H1 (cell line): ENCODE measurements around the gene AP5Z1. TPM values are rescaled to one million over a fixed set of nuclear protein-coding genes. Genes with fewer than 3 reads are reported as not detected.

Experiments used
- BACH1 ChIP-seq: IDR thresholded peaks from 2 replicates; pipeline ENCODE4 v1.6.1; 2012; ENCODE audit warnings: low read length, improper control_type of control experiment
- BRCA1 ChIP-seq: IDR thresholded peaks from 2 replicates; pipeline ENCODE4 v1.6.1; 2012; ENCODE audit warnings: low read depth, low read length, improper control_type of control experiment
- CBX5 ChIP-seq: fragments of 300-800, 300-1000 bp; sonication (generic); IDR thresholded peaks from 2 replicates; pipeline ENCODE4 v1.7.1; 2016; ENCODE audit warnings: antibody characterized with exemption, low read length, low read depth
- CBX8 ChIP-seq: fragments of 300-800, 300-1000 bp; sonication (generic); IDR thresholded peaks from 2 replicates; pipeline ENCODE4 v1.7.1; 2016; ENCODE audit warnings: low read depth, low read length, borderline replicate concordance
- CHD1 ChIP-seq: IDR thresholded peaks from 2 replicates; pipeline ENCODE4 v1.6.1; 2012; ENCODE audit warnings: low read depth, low read length, improper control_type of control experiment
- CTBP2 ChIP-seq: IDR thresholded peaks from 2 replicates; pipeline ENCODE4 v1.7.0; 2011; ENCODE audit warnings: borderline replicate concordance, mild to moderate bottlenecking, moderate library complexity, mixed read lengths, low read length; ENCODE audit not compliant: insufficient read depth, insufficient read length
- E2F6 ChIP-seq: IDR thresholded peaks from 2 replicates; pipeline ENCODE4 v1.6.1; 2012; ENCODE audit warnings: inconsistent platforms
- EGR1 ChIP-seq: IDR thresholded peaks from 2 replicates; pipeline ENCODE4 v1.6.1; 2011; ENCODE audit warnings: low read depth, low read length, borderline replicate concordance
- FOSL1 ChIP-seq: IDR thresholded peaks from 2 replicates; pipeline ENCODE4 v1.6.1; 2011; ENCODE audit warnings: mild to moderate bottlenecking, low read depth, low read length, moderate library complexity; ENCODE audit not compliant: insufficient read depth
- GTF2F1 ChIP-seq: IDR thresholded peaks from 2 replicates; pipeline ENCODE4 v1.6.1; 2012; ENCODE audit warnings: low read depth, low read length, improper control_type of control experiment, borderline replicate concordance
- JUN ChIP-seq: IDR thresholded peaks from 2 replicates; pipeline ENCODE4 v1.6.1; 2011; ENCODE audit warnings: low read depth, mild to moderate bottlenecking, improper control_type of control experiment, low read length
- JUND ChIP-seq: IDR thresholded peaks from 2 replicates; pipeline ENCODE4 v1.6.1; 2011; ENCODE audit warnings: mild to moderate bottlenecking, improper control_type of control experiment, low read length
- MAFK ChIP-seq: IDR thresholded peaks from 2 replicates; pipeline ENCODE4 v1.6.1; 2012; ENCODE audit warnings: low read depth, mild to moderate bottlenecking, improper control_type of control experiment, low read length
- MAX ChIP-seq: IDR thresholded peaks from 2 replicates; pipeline ENCODE4 v1.6.1; 2012; ENCODE audit warnings: inconsistent platforms
- NANOG ChIP-seq: IDR thresholded peaks from 2 replicates; pipeline ENCODE4 v1.6.1; 2011; ENCODE audit warnings: low read length, low read depth, mild to moderate bottlenecking, inconsistent platforms; ENCODE audit not compliant: insufficient read depth, poor library complexity, severe bottlenecking
- PHF8 ChIP-seq: fragments of 200-600 bp; sonication (generic); conservative IDR thresholded peaks from 2 replicates; pipeline ENCODE4 v1.7.1; 2012; ENCODE audit warnings: low read depth, mild to moderate bottlenecking, inconsistent platforms, low read length, moderate library complexity
- TAF1 ChIP-seq: IDR thresholded peaks from 2 replicates; pipeline ENCODE4 v1.6.1; 2011; ENCODE audit warnings: mild to moderate bottlenecking, low read depth, low read length
- TAF7 ChIP-seq: optimal IDR thresholded peaks from 2 replicates; pipeline ENCODE3; 2011; ENCODE audit warnings: low read depth, mild to moderate bottlenecking, inconsistent platforms, low read length, moderate library complexity, borderline replicate concordance
- TCF12 ChIP-seq: IDR thresholded peaks from 2 replicates; pipeline ENCODE4 v1.6.1; 2011; ENCODE audit warnings: low read depth, mild to moderate bottlenecking, low read length
- TEAD4 ChIP-seq: IDR thresholded peaks from 2 replicates; pipeline ENCODE4 v1.6.1; 2012; ENCODE audit warnings: low read depth, low read length, inconsistent platforms, mixed read lengths
- ZNF274 ChIP-seq: IDR thresholded peaks from 2 replicates; pipeline ENCODE4 v1.7.0; 2012; ENCODE audit warnings: low read length, borderline replicate concordance; ENCODE audit errors: extremely low read depth
- polyA plus RNA-seq, 7 experiments: library from polyadenylated mRNA; depleted of rRNA in 3 of 7; stranded (reverse) in 5 of 7; unstranded in 2 of 7; fragments of >200 nt in 5 of 7; fragments of 200-250 nt in 2 of 7; gene quantifications; 1 replicate in 5 of 7; 2 replicates in 1 of 7; 4 replicates in 1 of 7; pipeline versions ENCODE4 v1.2.1 to v1.2.3, GENCODE V29; 2011 to 2013; ENCODE audit warnings: missing spikeins in 2 of 7, mixed read lengths in 2 of 7
- total RNA-seq: library from RNA; stranded (reverse); fragmentation: NEBNext Ultra II Directional; extraction: Animal tissue kit (Norgen Biotek cat#: 25700); gene quantifications from 2 replicates; pipeline ENCODE4 v1.2.1, GENCODE V29; 2021
- TF ChIP-seq, protein P1 (sequence below): IDR thresholded peaks from 2 replicates; pipeline ENCODE4 v1.6.1; 2012; ENCODE audit warnings: low read length, inconsistent platforms

AP5Z1 gene
- total and polyA plus RNA-seq, 2 of the 8 experiments (the other 6 are each of a cell fraction or from before 2014, with no cell fraction given): 24.0 to 24.7 TPM

- TF ChIP-seq E2F6 (no peak), BRCA1 (no peak), CBX8 (no peak), ZNF274 (no peak), PHF8 (no peak), NANOG (no peak), FOSL1 (no peak), CTBP2 (no peak), CBX5 (no peak), MAFK (no peak), BACH1 (no peak), TAF1 (0 out of 2 replicates have a peak, but pooled peaks have one; percentile 14), CHD1 (no peak), TEAD4 (no peak), JUND (no peak), TAF7 (no peak), EGR1 (no peak), JUN (no peak), TCF12 (no peak), MAX (peak; percentile 55; the same call in 1 of the 2 replicates), GTF2F1 (no peak)
- TF ChIP-seq, protein P1, sequence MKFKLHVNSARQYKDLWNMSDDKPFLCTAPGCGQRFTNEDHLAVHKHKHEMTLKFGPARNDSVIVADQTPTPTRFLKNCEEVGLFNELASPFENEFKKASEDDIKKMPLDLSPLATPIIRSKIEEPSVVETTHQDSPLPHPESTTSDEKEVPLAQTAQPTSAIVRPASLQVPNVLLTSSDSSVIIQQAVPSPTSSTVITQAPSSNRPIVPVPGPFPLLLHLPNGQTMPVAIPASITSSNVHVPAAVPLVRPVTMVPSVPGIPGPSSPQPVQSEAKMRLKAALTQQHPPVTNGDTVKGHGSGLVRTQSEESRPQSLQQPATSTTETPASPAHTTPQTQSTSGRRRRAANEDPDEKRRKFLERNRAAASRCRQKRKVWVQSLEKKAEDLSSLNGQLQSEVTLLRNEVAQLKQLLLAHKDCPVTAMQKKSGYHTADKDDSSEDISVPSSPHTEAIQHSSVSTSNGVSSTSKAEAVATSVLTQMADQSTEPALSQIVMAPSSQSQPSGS: no peak
Measured at GRCh38 chr7:4791738-4792536, 16.5 kb downstream of the AP5Z1 start (continued).
